Measurements from ENCODE around the gene SPO11.

SPO11 gene

GRCh38 chr20:57329608-57330221 lies at the start of gene SPO11:
TSS of gene SPO11 (plus strand) at chr20:57329803. CDS start at chr20:57329868, 65 bp downstream.
- DNase-seq: no peak

GRCh38 chr20:57280221-57280620 lies 49.4 kb upstream of the SPO11 start:
- DNase-seq: no peak

GRCh38 chr20:57281900-57282299 lies 47.7 kb upstream of the SPO11 start:
- no peak for DNase-seq

- no peak for DNase-seq
Measured at GRCh38 chr20:57282670-57283361, 46.8 kb upstream of the SPO11 start.

- no peak for DNase-seq
Measured at GRCh38 chr20:57283860-57284259, 45.7 kb upstream of the SPO11 start.

- DNase-seq: no peak
Measured at GRCh38 chr20:57287007-57287880, 42.4 kb upstream of the SPO11 start.

- no peak for DNase-seq
Measured at GRCh38 chr20:57287901-57288300, 41.7 kb upstream of the SPO11 start.

GRCh38 chr20:57288651-57289277 lies 40.8 kb upstream of the SPO11 start:
- DNase-seq: no peak

- no peak for DNase-seq
Measured at GRCh38 chr20:57289391-57290177, 40.0 kb upstream of the SPO11 start.

- DNase-seq: no peak
Measured at GRCh38 chr20:57290178-57290484, 39.5 kb upstream of the SPO11 start.

- no peak for DNase-seq
Measured at GRCh38 chr20:57291003-57291402, 38.6 kb upstream of the SPO11 start.

- DNase-seq: no peak
Measured at GRCh38 chr20:57291694-57292093, 37.9 kb upstream of the SPO11 start.

GRCh38 chr20:57292611-57293010 lies 37.0 kb upstream of the SPO11 start:
- no peak for DNase-seq

- DNase-seq: no peak
Measured at GRCh38 chr20:57293995-57294394, 35.6 kb upstream of the SPO11 start.

- no peak for DNase-seq
Measured at GRCh38 chr20:57294550-57294949, 35.1 kb upstream of the SPO11 start.

- no peak for DNase-seq
Measured at GRCh38 chr20:57298457-57298856, 31.1 kb upstream of the SPO11 start.

- DNase-seq: no peak
Measured at GRCh38 chr20:57301026-57301425, 28.6 kb upstream of the SPO11 start.

GRCh38 chr20:57306747-57307146 lies 22.9 kb upstream of the SPO11 start:
- DNase-seq: no peak

GRCh38 chr20:57308451-57309271 lies 20.9 kb upstream of the SPO11 start:
- DNase-seq: no peak

GRCh38 chr20:57309544-57310115 lies 20.0 kb upstream of the SPO11 start:
- no peak for DNase-seq

GRCh38 chr20:57310821-57311514 lies 18.6 kb upstream of the SPO11 start:
- no peak for DNase-seq

Data from activated CD4-positive, alpha-beta T cell treated with anti-CD3 and anti-CD28 coated beads, Interleukin-2, amount 50 U/mL, for 1 hour (primary cell).